Measurements from ENCODE around the gene CRIM1. TPM values are rescaled to one million over a fixed set of nuclear protein-coding genes. Genes with fewer than 3 reads are reported as not detected.

CRIM1 gene
- total and polyA plus RNA-seq, 5 donors from 2014 or later: 0.15 to 2.7 (median 0.74) TPM

Other genes with a start within 250 kb of the CRIM1 start
- gene FEZ2, start 242.4 kb downstream of the CRIM1 start, total RNA-seq: 18.1 TPM
- gene FEZ2, start 242.4 kb downstream of the CRIM1 start, polyA plus RNA-seq: 1 to 10 TPM; 3.3 to 5.0 (median 4.2) TPM